OCI-LY7 (cell line): ENCODE results near the gene RBMS1. TPM values are rescaled to one million over a fixed set of nuclear protein-coding genes. Genes with fewer than 3 reads are reported as not detected.

ENCODE experiments used
- BruUV-seq: library from RNA; stranded (reverse); fragments of 400-500 nt; replicated peaks from 2 replicates; lab custom pipeline; 2021; lab: Mats Ljungman, UMichigan
- CTCF ChIA-PET: fragments of 300-600 bp; sonication (Branson Sonifier 250); formaldehyde crosslinking; loops from one replicate; lab custom pipeline; 2022; ENCODE audit warnings: antibody characterized with exemption; ENCODE audit not compliant: unreplicated experiment; lab: Charles Lee
- POLR2A ChIA-PET: fragments of 300-600 bp; sonication (Branson Sonifier 250); formaldehyde crosslinking; loops from one replicate; lab custom pipeline; 2022; ENCODE audit warnings: antibody characterized with exemption; lab: Charles Lee
- DNase-seq: peaks from one replicate; pipeline ENCODE4 v3.0.0-alpha.2; 2015; ENCODE audit warnings: low spot score
- H2AFZ ChIP-seq: fragments of 200-600 bp; sonication (generic), shearing (Covaris generic); 2 replicates; pipeline ENCODE4 v1.6.1; 2014; ENCODE audit warnings: mild to moderate bottlenecking, antibody characterized with exemption, low read length, moderate library complexity
- H3K27ac ChIP-seq: fragments of 200-600 bp; sonication (generic); 2 replicates; pipeline ENCODE4 v1.5.1; 2014; ENCODE audit warnings: mixed run types, low read depth, mild to moderate bottlenecking, moderate library complexity, low read length, inconsistent platforms; ENCODE audit not compliant: poor library complexity, severe bottlenecking
- H3K36me3 ChIP-seq: fragments of 200-600 bp; sonication (generic); 2 replicates; pipeline ENCODE4 v1.6.1; 2014; ENCODE audit warnings: mild to moderate bottlenecking, antibody characterized with exemption, low read length, moderate library complexity, mixed read lengths; ENCODE audit not compliant: insufficient read depth
- H3K4me1 ChIP-seq: fragments of 200-600 bp; sonication (generic); 2 replicates; pipeline ENCODE4 v1.5.1; 2014; ENCODE audit warnings: mild to moderate bottlenecking, low read length; ENCODE audit not compliant: insufficient read depth, poor library complexity, severe bottlenecking
- H3K4me2 ChIP-seq: fragments of 200-600 bp; sonication (generic); 2 replicates; pipeline ENCODE4 v1.6.1; 2014; ENCODE audit warnings: mild to moderate bottlenecking, low read length
- H3K4me3 ChIP-seq: fragments of 200-600 bp; sonication (generic); 2 replicates; pipeline ENCODE4 v1.5.1; 2014; ENCODE audit warnings: mild to moderate bottlenecking, low read depth, low read length; ENCODE audit not compliant: poor library complexity, severe bottlenecking
- H3K79me2 ChIP-seq: fragments of 200-600 bp; sonication (generic); 2 replicates; pipeline ENCODE4 v1.6.1; 2016; ENCODE audit warnings: low read depth, mild to moderate bottlenecking, low read length, moderate library complexity, mixed read lengths; ENCODE audit not compliant: insufficient read depth
- H3K9me2 ChIP-seq: fragments of 200-600 bp; sonication (generic); 2 replicates; pipeline ENCODE4 v1.6.1; 2016; ENCODE audit warnings: mild to moderate bottlenecking, low read length, mixed read lengths; ENCODE audit not compliant: insufficient read depth
- H3K9me3 ChIP-seq: fragments of 200-600 bp; sonication (generic); 2 replicates; pipeline ENCODE4 v1.6.1; 2014; ENCODE audit warnings: mild to moderate bottlenecking, mixed run types, low read length, mixed read lengths
- H4K20me1 ChIP-seq: fragments of 200-600 bp; sonication (generic); 2 replicates; pipeline ENCODE4 v1.6.1; 2014; ENCODE audit warnings: mild to moderate bottlenecking, antibody characterized with exemption, low read length, moderate library complexity, mixed read lengths; ENCODE audit not compliant: insufficient read depth
- EZH2phosphoT487 ChIP-seq: fragments of 200-600 bp; sonication (generic); IDR thresholded peaks from 2 replicates; pipeline ENCODE4 v1.6.1; 2018; ENCODE audit warnings: low read depth, borderline replicate concordance, mild to moderate bottlenecking, mixed run types, antibody characterized with exemption, low read length, moderate library complexity, mixed read lengths
- intact Hi-C: fragments of 100-400 bp; cut with micrococcal nuclease; formaldehyde crosslinking; loops from one replicate; pipeline ENCODE4 v1.10.0; 2022; ENCODE audit not compliant: unreplicated experiment
- total RNA-seq, 2 experiments: library from RNA; depleted of rRNA in 1 of 2; stranded (reverse); fragments of >200 nt in 1 of 2; shearing (Covaris generic) in 1 of 2; gene quantifications; 2 replicates each; pipeline ENCODE4 v1.2.3, GENCODE V29; 2014 to 2022
- TF ChIP-seq, protein P1 (sequence below): fragments of 200-600 bp; sonication (generic); conservative IDR thresholded peaks from 2 replicates; pipeline ENCODE4 v1.5.1; 2014; ENCODE audit warnings: mild to moderate bottlenecking, antibody characterized with exemption, low read length, moderate library complexity, mixed read lengths

The RBMS1 gene
- total RNA-seq, 2 experiments from 2014 or later = 29.5 to 35.7 TPM

DNA sequence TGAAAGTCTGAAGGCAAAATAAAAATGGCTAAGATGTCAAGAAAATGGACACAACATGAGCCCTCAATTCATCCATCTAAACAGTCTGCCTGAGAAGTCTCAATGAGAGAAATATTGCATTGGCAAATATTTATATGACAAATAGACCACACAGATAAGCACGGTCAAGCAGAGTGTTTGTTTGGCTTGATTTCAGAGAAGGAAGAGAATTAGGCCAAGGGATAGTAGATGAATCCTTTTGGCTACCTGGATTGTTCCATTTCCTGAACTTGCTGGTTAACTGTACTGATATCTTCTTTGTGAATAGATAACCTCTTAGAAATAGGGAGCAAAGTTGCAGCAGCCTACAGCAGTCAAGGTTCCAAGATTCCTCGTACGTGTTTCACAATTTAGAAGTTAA, 129.6 kb downstream of the RBMS1 start:
- DNase-seq = no peak
- Histone ChIP-seq H3K27ac (no peak overlapping the region), H3K4me1 (no peaks in the 10 kb centered on the region), H4K20me1 (no peaks in the 10 kb centered on the region), H3K9me2 (no peaks in the 10 kb centered on the region), H3K9me3 (no peaks in the 10 kb centered on the region), H3K4me3 (no peak overlapping the region), H3K79me2 (no peaks in the 10 kb centered on the region), H3K36me3 (peaks cover 10% of the 10 kb centered on the region; the same call in 1 of the 2 replicates), H3K4me2 (no peak overlapping the region), H2AFZ (no peak overlapping the region)
- no TSS peak for BruUV-seq
- TF ChIP-seq, protein P1, sequence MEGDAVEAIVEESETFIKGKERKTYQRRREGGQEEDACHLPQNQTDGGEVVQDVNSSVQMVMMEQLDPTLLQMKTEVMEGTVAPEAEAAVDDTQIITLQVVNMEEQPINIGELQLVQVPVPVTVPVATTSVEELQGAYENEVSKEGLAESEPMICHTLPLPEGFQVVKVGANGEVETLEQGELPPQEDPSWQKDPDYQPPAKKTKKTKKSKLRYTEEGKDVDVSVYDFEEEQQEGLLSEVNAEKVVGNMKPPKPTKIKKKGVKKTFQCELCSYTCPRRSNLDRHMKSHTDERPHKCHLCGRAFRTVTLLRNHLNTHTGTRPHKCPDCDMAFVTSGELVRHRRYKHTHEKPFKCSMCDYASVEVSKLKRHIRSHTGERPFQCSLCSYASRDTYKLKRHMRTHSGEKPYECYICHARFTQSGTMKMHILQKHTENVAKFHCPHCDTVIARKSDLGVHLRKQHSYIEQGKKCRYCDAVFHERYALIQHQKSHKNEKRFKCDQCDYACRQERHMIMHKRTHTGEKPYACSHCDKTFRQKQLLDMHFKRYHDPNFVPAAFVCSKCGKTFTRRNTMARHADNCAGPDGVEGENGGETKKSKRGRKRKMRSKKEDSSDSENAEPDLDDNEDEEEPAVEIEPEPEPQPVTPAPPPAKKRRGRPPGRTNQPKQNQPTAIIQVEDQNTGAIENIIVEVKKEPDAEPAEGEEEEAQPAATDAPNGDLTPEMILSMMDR = no peak
- TF ChIP-seq EZH2phosphoT487 = no peak
- ChIA-PET POLR2A (interaction anchor here (0.6 to 0.7 kb wide), 2 partner anchors 895 to 934 kb away, joined by 3 read pairs; no protein-coding TSS in a partner anchor), CTCF (no interaction called here)
- intact Hi-C loops = no loop called here

DNA sequence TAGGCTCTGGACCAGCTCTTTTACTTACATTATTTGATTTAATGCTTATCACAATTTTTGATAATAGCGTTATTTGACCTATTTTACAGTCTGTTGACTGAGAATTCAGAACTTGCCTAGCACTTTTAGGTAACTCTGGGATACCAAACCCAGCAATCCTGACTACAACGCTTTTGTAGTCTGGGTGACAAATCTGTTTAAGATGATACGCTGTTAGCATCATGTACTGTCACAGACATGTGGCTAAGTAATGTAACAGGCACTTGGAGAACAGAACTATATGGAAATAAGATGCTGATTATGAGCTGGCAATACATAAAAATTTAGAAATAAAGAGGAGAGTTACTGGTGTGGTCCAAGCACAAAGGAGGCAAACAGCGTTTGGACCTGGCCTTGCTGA, 130.6 kb downstream of the RBMS1 start:
- intact Hi-C loops = no loop called here
- H3K4me1 ChIP-seq = no peaks in the 10 kb centered on the region
- H3K9me3 ChIP-seq = no peaks in the 10 kb centered on the region
- no peak overlapping the region for H3K27ac ChIP-seq
- no peaks in the 10 kb centered on the region for H3K9me2 ChIP-seq
- POLR2A ChIA-PET = interaction anchor here (0.7 to 1.5 kb wide), 4 partner anchors 8 to 935 kb away, joined by 3 to 4 read pairs (median 3); no protein-coding TSS in a partner anchor
- H4K20me1 ChIP-seq = no peaks in the 10 kb centered on the region
- no peak overlapping the region for H3K4me2 ChIP-seq
- CTCF ChIA-PET = no interaction called here
- TF ChIP-seq, protein P1 = no peak
- no peak for TF ChIP-seq EZH2phosphoT487
- H3K36me3 ChIP-seq = peaks cover 10% of the 10 kb centered on the region; the same call in 1 of the 2 replicates
- no peak overlapping the region for H2AFZ ChIP-seq
- BruUV-seq = no TSS peak
- no peaks in the 10 kb centered on the region for H3K79me2 ChIP-seq
- DNase-seq = no peak
- no peak overlapping the region for H3K4me3 ChIP-seq

DNA sequence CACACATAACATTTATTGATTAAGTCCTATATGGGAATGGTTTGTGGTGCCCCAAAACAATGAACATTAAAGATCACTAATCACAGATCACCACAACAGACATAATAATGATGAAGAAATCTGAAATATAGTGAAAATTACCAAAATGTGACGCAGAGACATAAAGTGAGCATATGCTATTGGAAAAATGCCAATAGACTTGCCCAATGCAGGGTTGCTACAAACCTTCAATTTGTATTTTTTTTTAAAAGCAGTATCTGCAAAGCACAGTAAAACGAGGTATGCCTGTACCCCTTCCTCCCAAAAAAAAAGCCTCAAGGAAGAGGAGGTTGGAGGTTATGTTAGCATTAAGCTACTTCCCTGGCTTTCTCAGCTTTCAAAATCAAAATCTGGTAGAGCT, 131.1 kb downstream of the RBMS1 start:
- CTCF ChIA-PET = no interaction called here
- no peaks in the 10 kb centered on the region for H4K20me1 ChIP-seq
- H3K9me3 ChIP-seq = no peaks in the 10 kb centered on the region
- H3K79me2 ChIP-seq = no peaks in the 10 kb centered on the region
- no peak overlapping the region for H3K4me3 ChIP-seq
- no peak overlapping the region for H3K27ac ChIP-seq
- DNase-seq = no peak
- TF ChIP-seq, protein P1 = no peak
- no TSS peak for BruUV-seq
- H3K9me2 ChIP-seq = no peaks in the 10 kb centered on the region
- intact Hi-C loops = no loop called here
- no peaks in the 10 kb centered on the region for H3K4me1 ChIP-seq
- H3K4me2 ChIP-seq = no peak overlapping the region
- no peak overlapping the region for H2AFZ ChIP-seq
- H3K36me3 ChIP-seq = peaks cover 10% of the 10 kb centered on the region; the same call in 1 of the 2 replicates
- POLR2A ChIA-PET = interaction anchor here (0.8 to 1.5 kb wide), 3 partner anchors 8 to 14 kb away, joined by 3 to 4 read pairs (median 3); no protein-coding TSS in a partner anchor
